ENCODE data around the gene HPD. TPM values are rescaled to one million over a fixed set of nuclear protein-coding genes. Genes with fewer than 3 reads are reported as not detected.

Gene HPD
- polyA plus RNA-seq, 6 donors from 2014 or later, result not detected

DNA sequence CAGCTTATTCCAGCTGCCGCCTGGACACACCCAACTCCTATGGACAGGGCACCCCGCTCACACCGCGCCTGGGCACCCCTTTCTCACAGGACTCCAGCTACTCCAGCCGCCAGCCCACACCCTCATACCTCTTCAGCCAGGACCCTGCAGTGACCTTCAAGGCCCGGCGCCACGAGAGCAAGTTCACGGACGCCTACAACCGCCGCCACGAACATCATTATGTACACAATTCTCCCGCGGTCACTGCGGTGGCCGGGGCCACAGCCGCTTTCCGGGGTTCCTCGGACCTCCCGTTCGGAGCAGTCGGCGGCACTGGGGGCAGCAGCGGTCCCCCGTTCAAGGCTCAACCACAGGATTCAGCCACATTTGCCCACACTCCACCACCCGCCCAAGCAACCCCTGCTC, 48.9 kb downstream of the HPD start:
- DNase-seq (no peak), ATAC-seq (ENCODE audit: low read depth in 2 of 2) (no peak)
- Mint-ChIP-seq H3K4me3 (peak overlapping the region in 1 of 8 donors; percentile 33), H3K27me3 (no peaks in the 10 kb centered on the region), H3K27ac (peak overlapping the region in 1 of 6 donors; percentile 82), H3K36me3 (peaks cover 4 to 13% of the 10 kb centered on the region in 2 donors), H3K4me1 (peaks cover 49 to 77% (median 59%) of the 10 kb centered on the region in 3 donors), H3K9me3 (no peaks in the 10 kb centered on the region)

- Mint-ChIP-seq H3K9me3 (no peaks in the 10 kb centered on the region), H3K4me3 (peak overlapping the region in 6 of 8 donors; percentile 15 to 93 (median 38)), H3K36me3 (peaks cover 4 to 13% of the 10 kb centered on the region in 2 donors), H3K27ac (peak overlapping the region in 4 of 6 donors; percentile 10 to 98 (median 61)), H3K4me1 (peaks cover 47 to 75% (median 59%) of the 10 kb centered on the region in 3 donors), H3K27me3 (no peaks in the 10 kb centered on the region)
- no peak for ATAC-seq (ENCODE audit: low read depth in 2 of 2)
- no peak for DNase-seq
Measured at GRCh38 chr12:121808623-121809022, 50.0 kb downstream of the HPD start.

- DNase-seq (peak; percentile 53), ATAC-seq (ENCODE audit: low read depth in 2 of 2) (peak; percentile 9 to 16)
- Mint-ChIP-seq H3K4me1 (peaks cover 44 to 66% (median 58%) of the 10 kb centered on the region in 3 donors), H3K27ac (peak overlapping the region in 5 of 6 donors; percentile 28 to 98 (median 90)), H3K27me3 (no peaks in the 10 kb centered on the region), H3K4me3 (peak overlapping the region; percentile 66 to 93 (median 76)), H3K9me3 (no peaks in the 10 kb centered on the region), H3K36me3 (peaks cover 4 to 13% of the 10 kb centered on the region in 2 donors)
Measured at GRCh38 chr12:121807642-121808347, 50.9 kb downstream of the HPD start.

GRCh38 chr12:121806546-121807423, 51.9 kb downstream of the HPD start:
- H3K36me3 Mint-ChIP-seq, result peaks cover 4 to 13% of the 10 kb centered on the region in 2 donors
- peaks cover 47 to 61% (median 56%) of the 10 kb centered on the region in 3 donors for H3K4me1 Mint-ChIP-seq
- H3K27me3 Mint-ChIP-seq, result no peaks in the 10 kb centered on the region
- ATAC-seq (ENCODE audit: low read depth in 2 of 2), result no peak
- H3K27ac Mint-ChIP-seq, result peak overlapping the region; percentile 88 to 99 (median 98)
- H3K4me3 Mint-ChIP-seq, result peak overlapping the region; percentile 93 to 99 (median 98)
- no peak for DNase-seq
- no peaks in the 10 kb centered on the region for H3K9me3 Mint-ChIP-seq

GRCh38 chr12:121806009-121806545, 52.6 kb downstream of the HPD start:
- Mint-ChIP-seq H3K4me1 (peaks cover 46 to 56% (median 54%) of the 10 kb centered on the region in 3 donors), H3K27ac (peak overlapping the region; percentile 88 to 99 (median 98)), H3K36me3 (peaks cover 4 to 13% of the 10 kb centered on the region in 2 donors), H3K9me3 (no peaks in the 10 kb centered on the region), H3K4me3 (peak overlapping the region; percentile 93 to 99 (median 98)), H3K27me3 (no peaks in the 10 kb centered on the region)
- ATAC-seq (ENCODE audit: low read depth in 2 of 2) (peak; percentile 38 to 48), DNase-seq (peak; percentile 77)

GRCh38 chr12:121805171-121806008, 53.3 kb downstream of the HPD start:
- no peaks in the 10 kb centered on the region for H3K9me3 Mint-ChIP-seq
- DNase-seq, result no peak
- H3K27me3 Mint-ChIP-seq, result no peaks in the 10 kb centered on the region
- H3K4me1 Mint-ChIP-seq, result peaks cover 42 to 52% (median 48%) of the 10 kb centered on the region in 3 donors
- peaks cover 4 to 13% of the 10 kb centered on the region in 2 donors for H3K36me3 Mint-ChIP-seq
- H3K4me3 Mint-ChIP-seq, result peak overlapping the region; percentile 93 to 99 (median 98)
- peak overlapping the region; percentile 76 to 99 (median 98) for H3K27ac Mint-ChIP-seq
- ATAC-seq (ENCODE audit: low read depth in 2 of 2), result no peak

DNA sequence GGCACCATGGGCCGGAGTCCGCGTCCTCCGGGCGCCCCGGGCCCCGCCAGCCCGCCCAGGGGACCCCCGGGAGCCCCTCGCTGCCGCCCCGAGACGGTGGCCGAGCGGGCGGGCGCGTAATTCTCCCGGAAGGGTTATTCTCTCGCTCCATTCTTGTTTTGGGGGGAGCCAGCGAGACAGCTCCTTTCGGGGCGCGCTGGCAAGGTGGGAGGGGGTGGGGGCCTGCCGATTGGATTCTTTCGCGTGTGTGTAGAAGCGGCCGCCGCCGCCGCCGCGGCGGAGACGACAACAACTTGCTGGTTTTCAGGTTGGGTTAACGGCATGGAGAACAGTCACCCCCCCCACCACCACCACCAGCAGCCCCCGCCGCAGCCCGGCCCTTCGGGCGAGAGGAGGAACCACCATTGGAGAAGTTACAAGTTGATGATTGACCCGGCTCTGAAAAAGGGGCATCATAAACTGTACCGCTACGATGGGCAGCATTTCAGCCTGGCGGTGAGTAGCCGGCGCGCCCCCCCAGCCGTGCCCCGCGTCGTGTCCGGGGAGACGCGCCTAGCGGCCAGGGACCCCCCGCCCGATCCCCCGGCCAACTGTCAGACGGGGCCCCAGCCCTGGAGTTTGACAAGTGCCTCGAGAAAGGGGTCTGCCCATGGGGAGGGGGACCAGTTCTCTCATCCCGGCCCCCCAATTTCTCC, 54.1 kb downstream of the HPD start:
- Mint-ChIP-seq H3K36me3 (peaks cover 4 to 10% of the 10 kb centered on the region in 2 donors), H3K27ac (peak overlapping the region; percentile 96 to 99 (median 98)), H3K9me3 (no peaks in the 10 kb centered on the region), H3K27me3 (no peaks in the 10 kb centered on the region), H3K4me1 (peaks cover 42 to 52% (median 44%) of the 10 kb centered on the region in 3 donors), H3K4me3 (peak overlapping the region; percentile 93 to 99 (median 98))
- DNase-seq (peak; percentile 74), ATAC-seq (ENCODE audit: low read depth in 2 of 2) (peak; percentile 11 to 16)

- peaks cover 4 to 7% of the 10 kb centered on the region in 2 donors for H3K36me3 Mint-ChIP-seq
- peak within 1 kb of the TSS; percentile 96 to 99 (median 98) for H3K27ac Mint-ChIP-seq
- peak; percentile 2 for ATAC-seq (ENCODE audit: low read depth in 2 of 2)
- H3K4me1 Mint-ChIP-seq, result peaks cover 42 to 57% (median 43%) of the 10 kb centered on the region in 3 donors
- H3K9me3 Mint-ChIP-seq, result no peaks in the 10 kb centered on the region
- peak; percentile 54 for DNase-seq
- peak within 1 kb of the TSS; percentile 93 to 99 (median 98) for H3K4me3 Mint-ChIP-seq
- no peaks in the 10 kb centered on the region for H3K27me3 Mint-ChIP-seq
Measured at GRCh38 chr12:121803861-121804416, 54.7 kb downstream of the HPD start, which contains the start of gene SETD1B. SETD1B (plus strand) TSS chr12:121804009; CDS start chr12:121804738, 729 bp downstream.

DNA sequence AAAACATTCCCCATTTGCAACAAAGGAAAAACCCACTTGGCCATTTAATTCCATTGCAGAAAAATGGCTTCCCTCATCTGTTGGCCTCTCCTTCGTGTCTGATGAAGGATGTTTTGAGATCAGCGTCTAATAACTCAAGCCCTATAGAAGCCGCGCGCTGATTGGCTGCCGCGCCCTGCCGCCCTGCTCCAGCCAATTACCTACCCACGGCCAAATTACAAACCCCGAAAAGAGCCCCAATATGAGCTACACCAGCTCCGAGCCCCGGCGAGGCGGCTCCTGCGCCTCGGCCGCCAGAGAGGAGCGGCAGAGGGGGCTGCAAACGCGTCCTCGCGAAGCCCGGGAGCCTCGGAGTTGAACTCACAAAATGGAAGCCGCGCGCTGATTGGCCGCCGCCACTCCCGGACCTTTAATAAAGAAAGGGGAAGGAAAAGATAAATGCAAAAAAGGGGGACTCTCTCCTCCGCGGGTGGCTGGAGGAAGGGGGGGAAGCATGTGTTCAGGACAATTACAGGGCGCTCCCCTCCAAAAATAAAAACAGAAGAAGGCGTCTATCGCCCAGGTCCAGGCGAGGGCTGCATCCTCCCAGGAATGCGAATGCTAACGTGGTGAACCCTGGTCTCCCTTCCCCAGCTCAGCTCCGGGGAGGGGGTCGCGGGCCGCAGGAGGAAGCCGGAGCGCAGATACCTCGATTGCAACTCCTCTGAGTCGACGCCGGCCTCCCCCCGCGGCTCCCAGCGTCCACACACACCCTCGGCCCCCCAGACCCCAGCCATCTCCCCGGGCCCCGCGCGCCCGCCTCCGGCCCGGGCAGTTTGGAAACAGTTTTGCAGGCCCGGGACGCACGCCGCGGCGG, 55.6 kb downstream of the HPD start:
- H3K4me1 Mint-ChIP-seq, result peaks cover 43 to 58% (median 45%) of the 10 kb centered on the region in 3 donors
- H3K27me3 Mint-ChIP-seq, result no peaks in the 10 kb centered on the region
- H3K36me3 Mint-ChIP-seq, result peaks cover 4 to 7% of the 10 kb centered on the region in 2 donors
- ATAC-seq (ENCODE audit: low read depth in 2 of 2) (peak; percentile 46 to 56), DNase-seq (peak; percentile 97)
- H3K4me3 Mint-ChIP-seq, result peak overlapping the region; percentile 90 to 99 (median 96)
- no peaks in the 10 kb centered on the region for H3K9me3 Mint-ChIP-seq
- H3K27ac Mint-ChIP-seq, result peak overlapping the region; percentile 94 to 99 (median 98)

- Mint-ChIP-seq H3K36me3 (peaks cover 4 to 7% of the 10 kb centered on the region in 2 donors), H3K9me3 (no peaks in the 10 kb centered on the region), H3K4me3 (peak overlapping the region; percentile 90 to 99 (median 96)), H3K27me3 (no peaks in the 10 kb centered on the region), H3K4me1 (peaks cover 43 to 58% (median 44%) of the 10 kb centered on the region in 3 donors), H3K27ac (peak overlapping the region; percentile 94 to 99 (median 98))
- no peak for ATAC-seq (ENCODE audit: low read depth in 2 of 2)
- DNase-seq, result no peak
Measured at GRCh38 chr12:121802485-121802842, 56.2 kb downstream of the HPD start.

All from naive B cell (primary cell).